GM12878 (cell line): ENCODE results near the gene ERN1. TPM values are rescaled to one million over a fixed set of nuclear protein-coding genes. Genes with fewer than 3 reads are reported as not detected.

ENCODE experiments used
- BHLHE40 ChIP-seq, 2 experiments: fragments of 450-650 bp in 1 of 2; IDR thresholded peaks; 2 replicates each; pipeline ENCODE4 v1.6.1; 2011 to 2017; ENCODE audit warnings: low read depth in 2 of 2, borderline replicate concordance in 1 of 2, improper control_type of control experiment in 1 of 2, low read length in 1 of 2, mild to moderate bottlenecking in 1 of 2
- CBX3 ChIP-seq: fragments of 200-600 bp; sonication (generic); IDR thresholded peaks from 2 replicates; pipeline ENCODE4 v1.6.1; 2016; ENCODE audit warnings: low read depth, borderline replicate concordance
- CBX5 ChIP-seq: sonication (generic); IDR thresholded peaks from 2 replicates; pipeline ENCODE4 v1.6.1; 2016; ENCODE audit warnings: low read depth, moderate library complexity, mild to moderate bottlenecking, inconsistent platforms
- DPF2 ChIP-seq: fragments of 450-650 bp; IDR thresholded peaks from 2 replicates; pipeline ENCODE4 v1.6.1; 2017; ENCODE audit warnings: mild to moderate bottlenecking
- EGR1 ChIP-seq, 2 experiments: IDR thresholded peaks; 1 replicate in 1 of 2; 2 replicates in 1 of 2; pipeline ENCODE4 v1.6.1; 2011 to 2012; ENCODE audit warnings: low read depth in 2 of 2, low read length in 2 of 2, borderline replicate concordance in 1 of 2, mild to moderate bottlenecking in 1 of 2, moderate library complexity in 1 of 2
- GABPA ChIP-seq: IDR thresholded peaks from 2 replicates; pipeline ENCODE4 v1.6.1; 2014; ENCODE audit warnings: antibody characterized with exemption, low read depth, mild to moderate bottlenecking, inconsistent platforms
- KAT2A ChIP-seq: conservative IDR thresholded peaks from 2 replicates; pipeline ENCODE4 v1.6.1; 2011; ENCODE audit warnings: low read depth, low read length; ENCODE audit not compliant: control insufficient read depth
- MTA2 ChIP-seq: fragments of 450-650 bp; IDR thresholded peaks from 2 replicates; pipeline ENCODE4 v1.6.1; 2016; ENCODE audit warnings: low read depth, mild to moderate bottlenecking, moderate library complexity
- NFYA ChIP-seq: IDR thresholded peaks from 2 replicates; pipeline ENCODE4 v1.6.1; 2011; ENCODE audit warnings: low read depth, mild to moderate bottlenecking, low read length, improper control_type of control experiment, borderline replicate concordance
- NR2C2 ChIP-seq: IDR thresholded peaks from 2 replicates; pipeline ENCODE4 v1.6.1; 2011; ENCODE audit warnings: borderline replicate concordance, low read depth; ENCODE audit not compliant: control insufficient read depth, insufficient read length
- POU2F2 ChIP-seq: IDR thresholded peaks from 3 replicates; pipeline ENCODE4 v1.6.1; 2011; ENCODE audit warnings: low read depth, mild to moderate bottlenecking, low read length, borderline replicate concordance
- SIX5 ChIP-seq: IDR thresholded peaks from 2 replicates; pipeline ENCODE4 v1.6.1; 2011; ENCODE audit warnings: mild to moderate bottlenecking, low read depth, low read length, moderate library complexity; ENCODE audit not compliant: severe bottlenecking
- SMAD1 ChIP-seq: fragments of 450-650 bp; IDR thresholded peaks from 2 replicates; pipeline ENCODE4 v1.6.1; 2018; ENCODE audit warnings: mild to moderate bottlenecking, low read depth; ENCODE audit not compliant: partially characterized antibody
- SMAD5 ChIP-seq: IDR thresholded peaks from 2 replicates; pipeline ENCODE4 v1.6.1; 2016; ENCODE audit warnings: antibody characterized with exemption, low read depth
- SMARCA5 ChIP-seq: fragments of 450-650 bp; IDR thresholded peaks from 2 replicates; pipeline ENCODE4 v1.6.1; 2017; ENCODE audit warnings: mild to moderate bottlenecking
- TCF3 ChIP-seq: IDR thresholded peaks from 2 replicates; pipeline ENCODE4 v1.6.1; 2012; ENCODE audit warnings: low read depth, mild to moderate bottlenecking, low read length, borderline replicate concordance; ENCODE audit not compliant: insufficient read depth
- WRNIP1 ChIP-seq: IDR thresholded peaks from 2 replicates; pipeline ENCODE4 v1.6.1; 2011; ENCODE audit warnings: low read depth, low read length, improper control_type of control experiment, borderline replicate concordance
- ZNF24 ChIP-seq: fragments of 450-650 bp; IDR thresholded peaks from 2 replicates; pipeline ENCODE4 v1.6.1; 2017; ENCODE audit warnings: antibody characterized with exemption, mild to moderate bottlenecking
- polyA plus RNA-seq, 11 experiments: library from polyadenylated mRNA; depleted of rRNA in 4 of 11; unstranded in 6 of 11; stranded (reverse) in 5 of 11; fragments of >200 nt; fragmentation: Nextera tagmentation in 4 of 11; fragmentation: Illumina TruSeq in 1 of 11; extraction: Ambion mirVana in 4 of 11; extraction: Trizol in 1 of 11; gene quantifications; 1 replicate in 1 of 11; 2 replicates in 10 of 11; pipeline versions ENCODE4 v1.2.1 to v1.2.3, GENCODE V29; 2011 to 2016; ENCODE audit warnings: inconsistent platforms in 2 of 11, missing spikeins in 2 of 11, low read depth in 1 of 11
- total RNA-seq, 4 experiments: library from RNA; depleted of rRNA in 3 of 4; stranded (reverse); fragments of >200 nt in 3 of 4; fragmentation: Illumina TruSeq in 1 of 4; extraction: Trizol in 1 of 4; gene quantifications; 2 replicates each; pipeline versions ENCODE4 v1.2.1 to v1.2.3, GENCODE V29; 2013 to 2021
- TF ChIP-seq, protein P1 (sequence below): fragments of 450-650 bp; formaldehyde crosslinking; IDR thresholded peaks from 2 replicates; pipeline ENCODE4 v1.4.0; 2020; ENCODE audit warnings: mild to moderate bottlenecking, moderate library complexity
- TF ChIP-seq, protein P2 (sequence below): IDR thresholded peaks from 2 replicates; pipeline ENCODE4 v1.6.1; 2012; ENCODE audit warnings: low read depth, low read length, improper control_type of control experiment
- TF ChIP-seq, protein P3 (sequence below): IDR thresholded peaks from 2 replicates; pipeline ENCODE4 v1.6.1; 2011; ENCODE audit warnings: borderline replicate concordance, low read depth, mild to moderate bottlenecking, moderate library complexity, low read length; ENCODE audit not compliant: insufficient read depth, poor library complexity, severe bottlenecking
- TF ChIP-seq, protein P4 (sequence below): fragments of 450-650 bp; IDR thresholded peaks from 2 replicates; pipeline ENCODE4 v1.6.1; 2014; ENCODE audit warnings: mild to moderate bottlenecking

ERN1 gene
- total and polyA plus RNA-seq, 10 of the 15 experiments (the other 5 are each of a cell fraction or from before 2014, with no cell fraction given), result 2.6 to 19.2 (median 7.6) TPM

DNA sequence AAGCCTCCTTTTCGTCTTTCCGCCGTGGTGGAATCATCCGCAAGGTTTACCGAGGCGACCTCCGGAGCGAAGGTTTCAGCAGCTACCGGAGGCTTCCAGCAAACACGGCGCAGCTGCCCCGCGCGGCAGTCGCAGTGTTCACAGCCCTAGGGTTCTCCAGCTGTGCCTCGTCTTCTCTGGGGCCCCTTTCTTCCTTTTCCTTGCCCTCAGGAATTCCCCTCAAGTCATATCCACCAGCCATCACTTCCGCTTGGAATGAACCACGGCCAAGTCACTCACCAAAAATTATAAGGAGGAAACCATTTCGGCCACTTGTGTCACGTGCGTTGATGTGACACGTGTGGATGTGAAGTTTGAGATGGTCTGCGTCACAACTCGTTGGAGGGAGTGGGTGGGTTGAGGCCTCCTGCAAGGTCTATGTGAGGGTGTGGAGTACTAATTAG lies 636 bp upstream of the ERN1 start (continued):
- TF ChIP-seq, protein P1, sequence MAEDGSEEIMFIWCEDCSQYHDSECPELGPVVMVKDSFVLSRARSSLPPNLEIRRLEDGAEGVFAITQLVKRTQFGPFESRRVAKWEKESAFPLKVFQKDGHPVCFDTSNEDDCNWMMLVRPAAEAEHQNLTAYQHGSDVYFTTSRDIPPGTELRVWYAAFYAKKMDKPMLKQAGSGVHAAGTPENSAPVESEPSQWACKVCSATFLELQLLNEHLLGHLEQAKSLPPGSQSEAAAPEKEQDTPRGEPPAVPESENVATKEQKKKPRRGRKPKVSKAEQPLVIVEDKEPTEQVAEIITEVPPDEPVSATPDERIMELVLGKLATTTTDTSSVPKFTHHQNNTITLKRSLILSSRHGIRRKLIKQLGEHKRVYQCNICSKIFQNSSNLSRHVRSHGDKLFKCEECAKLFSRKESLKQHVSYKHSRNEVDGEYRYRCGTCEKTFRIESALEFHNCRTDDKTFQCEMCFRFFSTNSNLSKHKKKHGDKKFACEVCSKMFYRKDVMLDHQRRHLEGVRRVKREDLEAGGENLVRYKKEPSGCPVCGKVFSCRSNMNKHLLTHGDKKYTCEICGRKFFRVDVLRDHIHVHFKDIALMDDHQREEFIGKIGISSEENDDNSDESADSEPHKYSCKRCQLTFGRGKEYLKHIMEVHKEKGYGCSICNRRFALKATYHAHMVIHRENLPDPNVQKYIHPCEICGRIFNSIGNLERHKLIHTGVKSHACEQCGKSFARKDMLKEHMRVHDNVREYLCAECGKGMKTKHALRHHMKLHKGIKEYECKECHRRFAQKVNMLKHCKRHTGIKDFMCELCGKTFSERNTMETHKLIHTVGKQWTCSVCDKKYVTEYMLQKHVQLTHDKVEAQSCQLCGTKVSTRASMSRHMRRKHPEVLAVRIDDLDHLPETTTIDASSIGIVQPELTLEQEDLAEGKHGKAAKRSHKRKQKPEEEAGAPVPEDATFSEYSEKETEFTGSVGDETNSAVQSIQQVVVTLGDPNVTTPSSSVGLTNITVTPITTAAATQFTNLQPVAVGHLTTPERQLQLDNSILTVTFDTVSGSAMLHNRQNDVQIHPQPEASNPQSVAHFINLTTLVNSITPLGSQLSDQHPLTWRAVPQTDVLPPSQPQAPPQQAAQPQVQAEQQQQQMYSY, result 0 out of 2 replicates have a peak, but pooled peaks have one; percentile 47
- TF ChIP-seq NFYA, result no peak
- peak; percentile 56; the same call in 1 of the 2 replicates for TF ChIP-seq TCF3
- TF ChIP-seq SMARCA5, result peak; percentile 80; the same call in 1 of the 2 replicates
- TF ChIP-seq, protein P2, sequence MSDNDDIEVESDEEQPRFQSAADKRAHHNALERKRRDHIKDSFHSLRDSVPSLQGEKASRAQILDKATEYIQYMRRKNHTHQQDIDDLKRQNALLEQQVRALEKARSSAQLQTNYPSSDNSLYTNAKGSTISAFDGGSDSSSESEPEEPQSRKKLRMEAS, result peak; percentile 85
- peak in 1 of 2 experiments; percentile 74; a peak in 2 of 3 replicates for TF ChIP-seq EGR1 (IDR thresholded peaks at IDR 0.05; ENCODE audit: borderline replicate concordance in 1 of 2, low read depth in 2 of 2, low read length in 2 of 2)
- TF ChIP-seq, protein P3, sequence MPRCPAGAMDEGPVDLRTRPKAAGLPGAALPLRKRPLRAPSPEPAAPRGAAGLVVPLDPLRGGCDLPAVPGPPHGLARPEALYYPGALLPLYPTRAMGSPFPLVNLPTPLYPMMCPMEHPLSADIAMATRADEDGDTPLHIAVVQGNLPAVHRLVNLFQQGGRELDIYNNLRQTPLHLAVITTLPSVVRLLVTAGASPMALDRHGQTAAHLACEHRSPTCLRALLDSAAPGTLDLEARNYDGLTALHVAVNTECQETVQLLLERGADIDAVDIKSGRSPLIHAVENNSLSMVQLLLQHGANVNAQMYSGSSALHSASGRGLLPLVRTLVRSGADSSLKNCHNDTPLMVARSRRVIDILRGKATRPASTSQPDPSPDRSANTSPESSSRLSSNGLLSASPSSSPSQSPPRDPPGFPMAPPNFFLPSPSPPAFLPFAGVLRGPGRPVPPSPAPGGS, result no peak
- no peak for TF ChIP-seq CBX3
- peak; percentile 37; the same call in 1 of the 2 replicates for TF ChIP-seq GABPA
- peak; percentile 98 to 99 for TF ChIP-seq BHLHE40 (IDR thresholded peaks at IDR 0.05; ENCODE audit: borderline replicate concordance in 1 of 2, low read depth in 2 of 2, low read length in 1 of 2)
- TF ChIP-seq SMAD5, result no peak
- TF ChIP-seq NR2C2, result no peak
- TF ChIP-seq POU2F2, result no peak; the same call in 2 of the 3 replicates
- TF ChIP-seq WRNIP1, result no peak
- TF ChIP-seq, protein P4, sequence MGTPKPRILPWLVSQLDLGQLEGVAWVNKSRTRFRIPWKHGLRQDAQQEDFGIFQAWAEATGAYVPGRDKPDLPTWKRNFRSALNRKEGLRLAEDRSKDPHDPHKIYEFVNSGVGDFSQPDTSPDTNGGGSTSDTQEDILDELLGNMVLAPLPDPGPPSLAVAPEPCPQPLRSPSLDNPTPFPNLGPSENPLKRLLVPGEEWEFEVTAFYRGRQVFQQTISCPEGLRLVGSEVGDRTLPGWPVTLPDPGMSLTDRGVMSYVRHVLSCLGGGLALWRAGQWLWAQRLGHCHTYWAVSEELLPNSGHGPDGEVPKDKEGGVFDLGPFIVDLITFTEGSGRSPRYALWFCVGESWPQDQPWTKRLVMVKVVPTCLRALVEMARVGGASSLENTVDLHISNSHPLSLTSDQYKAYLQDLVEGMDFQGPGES, result no peak; the same call in 1 of the 2 replicates
- TF ChIP-seq DPF2, result no peak; the same call in none of the 2 replicates
- peak; percentile 77 for TF ChIP-seq MTA2
- no peak for TF ChIP-seq KAT2A
- TF ChIP-seq SIX5, result no peak
- no peak for TF ChIP-seq SMAD1
- TF ChIP-seq ZNF24, result 0 out of 2 replicates have a peak, but pooled peaks have one; percentile 3
- TF ChIP-seq CBX5, result no peak
